Left ventricle myocardium inferior (tissue), 1 donor: ENCODE data around the gene ISG20. TPM values are rescaled to one million over a fixed set of nuclear protein-coding genes. Genes with fewer than 3 reads are reported as not detected.

Source experiments
- DNase-seq: peaks from one replicate; pipeline ENCODE4 v3.0.0-alpha.2; 2020
- H3K27ac ChIP-seq: fragments of 200-600 bp; replicated peaks from 2 replicates; pipeline ENCODE4 v1.8.0; 2021
- H3K27me3 ChIP-seq: fragments of 200-600 bp; 2 replicates; pipeline ENCODE4 v1.8.0; 2021; ENCODE audit warnings: low read depth
- H3K36me3 ChIP-seq: fragments of 200-600 bp; 2 replicates; pipeline ENCODE4 v1.8.0; 2021
- H3K4me1 ChIP-seq: fragments of 200-600 bp; 2 replicates; pipeline ENCODE4 v1.8.0; 2021
- H3K4me3 ChIP-seq: fragments of 200-600 bp; 2 replicates; pipeline ENCODE4 v1.8.0; 2021; ENCODE audit warnings: mild to moderate bottlenecking, moderate library complexity
- H3K9me3 ChIP-seq: fragments of 200-600 bp; replicated peaks from 2 replicates; pipeline ENCODE4 v1.8.0; 2021
- intact Hi-C: fragments of 100-400 bp; cut with micrococcal nuclease; formaldehyde crosslinking; loops from one replicate; pipeline ENCODE4 v1.11.0; 2022
- long read RNA-seq: library from polyadenylated mRNA; unstranded; transcript quantifications from one replicate; pipeline ENCODE4 v2.0.0, GENCODE V29; 2021
- total RNA-seq: library from RNA; stranded (reverse); fragmentation: NEBNext Ultra II Directional; extraction: Animal tissue kit (Norgen Biotek cat#: 25700); gene quantifications from one replicate; pipeline ENCODE4 v1.2.1, GENCODE V29; 2021
- TF ChIP-seq, protein P1 (sequence below): fragments of 200-600 bp; IDR thresholded peaks from 2 replicates; pipeline ENCODE4 v1.8.0; 2021; ENCODE audit warnings: antibody characterized with exemption, mild to moderate bottlenecking, borderline replicate concordance
- donor health status: DM: no; HTN: yes; CAD: no; lungs with severe emphysema.

The ISG20 gene
- total RNA-seq = 3.1 TPM
- long read RNA-seq = 0 reads

DNA sequence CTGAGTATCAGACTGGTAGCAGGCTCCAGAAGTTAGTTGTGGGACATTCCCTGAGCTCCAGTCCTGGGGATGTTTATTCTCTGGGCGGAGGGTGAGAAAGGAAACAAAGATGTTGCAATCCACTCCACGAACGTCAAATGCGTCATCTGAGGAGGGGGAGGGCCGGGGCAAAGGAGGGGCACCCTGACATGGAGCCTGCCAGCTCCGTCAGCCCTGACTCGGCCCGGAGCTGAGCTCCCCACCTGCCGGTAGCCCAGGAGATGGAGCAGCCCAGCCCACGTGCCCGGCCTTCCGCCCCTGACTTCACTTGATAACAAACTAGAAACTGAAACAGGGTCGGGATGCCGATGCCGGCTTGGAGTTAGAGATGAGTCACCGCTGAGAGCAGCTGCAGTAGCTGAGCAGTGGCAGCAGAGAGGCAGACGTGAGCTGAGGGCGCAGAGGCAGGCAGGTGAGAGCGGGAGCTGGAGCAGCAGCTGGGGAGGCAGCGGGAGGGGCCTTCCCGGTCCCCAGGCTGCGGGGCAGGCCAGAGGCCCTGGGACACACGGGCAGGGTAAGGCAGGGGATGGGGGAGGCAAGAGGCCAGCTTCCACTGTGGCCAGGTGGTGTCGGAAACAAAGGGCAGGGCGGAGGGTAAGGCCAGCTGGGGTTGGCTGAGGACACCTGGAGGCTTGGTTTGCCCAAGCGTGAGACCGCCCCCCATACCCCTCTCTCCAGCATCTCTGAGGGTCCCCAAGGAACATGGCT is at the start of gene ISG20:
Gene ISG20 (plus strand): TSS at position 391 of the 747 bp plus-strand sequence. CDS start 351 bp downstream, at position 742.
- peaks cover 6% of the 10 kb centered on the region for H3K36me3 ChIP-seq
- intact Hi-C loops = no loop called here
- H3K4me1 ChIP-seq = peaks cover 30% of the 10 kb centered on the region

DNA sequence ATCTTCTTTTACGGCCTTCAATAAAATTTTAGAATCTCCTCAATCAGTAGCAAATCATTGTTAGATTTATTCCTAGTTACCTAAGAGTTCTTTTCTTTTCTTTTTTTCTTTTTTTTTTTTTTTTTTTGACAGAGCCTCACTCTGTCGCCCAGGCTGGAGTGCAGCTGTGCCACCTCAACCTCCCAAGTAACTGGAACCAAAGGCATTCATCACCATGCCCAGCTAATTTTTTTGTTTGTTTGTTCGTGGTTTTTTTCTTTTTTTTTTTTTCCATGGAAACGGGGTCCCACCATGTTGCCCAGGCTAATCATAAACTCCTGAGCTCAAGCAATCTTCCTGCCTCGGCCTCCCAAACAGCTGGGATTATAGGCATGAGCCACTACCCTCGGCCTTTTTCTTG is 48.1 kb upstream of the ISG20 start:
- H3K36me3 ChIP-seq = no peaks in the 10 kb centered on the region
- H3K27ac ChIP-seq = no peak overlapping the region
- H3K9me3 ChIP-seq = no peaks in the 10 kb centered on the region
- H3K27me3 ChIP-seq = no peaks in the 10 kb centered on the region
- TF ChIP-seq, protein P1, sequence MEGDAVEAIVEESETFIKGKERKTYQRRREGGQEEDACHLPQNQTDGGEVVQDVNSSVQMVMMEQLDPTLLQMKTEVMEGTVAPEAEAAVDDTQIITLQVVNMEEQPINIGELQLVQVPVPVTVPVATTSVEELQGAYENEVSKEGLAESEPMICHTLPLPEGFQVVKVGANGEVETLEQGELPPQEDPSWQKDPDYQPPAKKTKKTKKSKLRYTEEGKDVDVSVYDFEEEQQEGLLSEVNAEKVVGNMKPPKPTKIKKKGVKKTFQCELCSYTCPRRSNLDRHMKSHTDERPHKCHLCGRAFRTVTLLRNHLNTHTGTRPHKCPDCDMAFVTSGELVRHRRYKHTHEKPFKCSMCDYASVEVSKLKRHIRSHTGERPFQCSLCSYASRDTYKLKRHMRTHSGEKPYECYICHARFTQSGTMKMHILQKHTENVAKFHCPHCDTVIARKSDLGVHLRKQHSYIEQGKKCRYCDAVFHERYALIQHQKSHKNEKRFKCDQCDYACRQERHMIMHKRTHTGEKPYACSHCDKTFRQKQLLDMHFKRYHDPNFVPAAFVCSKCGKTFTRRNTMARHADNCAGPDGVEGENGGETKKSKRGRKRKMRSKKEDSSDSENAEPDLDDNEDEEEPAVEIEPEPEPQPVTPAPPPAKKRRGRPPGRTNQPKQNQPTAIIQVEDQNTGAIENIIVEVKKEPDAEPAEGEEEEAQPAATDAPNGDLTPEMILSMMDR = no peak
- H3K4me3 ChIP-seq = no peak overlapping the region
- DNase-seq = no peak
- intact Hi-C loops = no loop called here
- H3K4me1 ChIP-seq = no peaks in the 10 kb centered on the region

More for the DNA sequence above, at the start of gene ISG20:
- peak within 1 kb of the TSS; percentile 67 for H3K4me3 ChIP-seq
- TF ChIP-seq, protein P1 = peak; percentile 48
- H3K27me3 ChIP-seq = no peaks in the 10 kb centered on the region
- peak within 1 kb of the TSS; percentile 91 for H3K27ac ChIP-seq
- no peaks in the 10 kb centered on the region for H3K9me3 ChIP-seq
- peak; percentile 83 for DNase-seq

DNA sequence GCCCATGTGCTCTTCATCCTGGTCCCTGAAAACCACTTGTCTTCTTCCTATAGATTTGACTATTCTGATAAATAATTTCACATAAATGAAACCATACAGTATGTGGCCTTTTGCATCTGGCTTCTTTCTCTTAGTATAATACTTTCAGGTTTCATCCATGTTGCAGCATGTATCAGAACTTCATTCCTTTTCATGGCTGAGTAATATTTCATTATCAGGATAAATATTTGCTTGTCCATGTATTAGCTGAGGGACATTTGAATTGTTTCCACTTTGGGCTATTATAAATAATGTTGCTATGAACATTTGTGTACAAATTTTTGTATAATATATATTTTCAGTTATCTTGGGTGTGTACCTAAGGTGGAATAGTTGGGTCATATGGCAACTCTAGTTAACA is 47.4 kb upstream of the ISG20 start:
- Histone ChIP-seq H3K36me3 (no peaks in the 10 kb centered on the region), H3K27ac (no peak overlapping the region), H3K4me1 (no peaks in the 10 kb centered on the region), H3K9me3 (no peaks in the 10 kb centered on the region), H3K27me3 (no peaks in the 10 kb centered on the region), H3K4me3 (no peak overlapping the region)
- TF ChIP-seq, protein P1 = no peak
- intact Hi-C loops = no loop called here
- DNase-seq = no peak

DNA sequence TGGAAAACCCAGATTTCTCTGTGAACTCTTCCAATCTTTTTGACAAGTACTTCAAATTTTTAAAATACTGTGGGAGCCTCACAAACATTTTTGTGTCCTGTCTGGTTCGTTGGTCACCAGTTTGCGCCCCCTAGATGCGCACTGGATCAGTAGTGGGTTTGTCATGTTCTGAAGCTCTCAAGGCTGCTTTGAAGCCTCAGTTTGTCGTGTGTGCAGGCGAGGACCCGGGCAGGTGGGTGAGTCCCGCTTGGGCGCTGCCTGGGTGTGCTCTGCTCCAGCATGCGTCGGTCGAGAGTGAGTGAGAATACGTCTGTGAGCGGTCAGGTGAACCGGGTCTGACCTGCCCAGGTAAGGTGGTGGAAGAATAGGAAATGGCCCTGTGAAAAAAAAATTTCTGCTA is 34.9 kb upstream of the ISG20 start:
- TF ChIP-seq, protein P1 = no peak
- no peaks in the 10 kb centered on the region for H3K9me3 ChIP-seq
- H3K36me3 ChIP-seq = no peaks in the 10 kb centered on the region
- intact Hi-C loops = no loop called here
- no peak overlapping the region for H3K27ac ChIP-seq
- H3K4me3 ChIP-seq = no peak overlapping the region
- peaks cover 70% of the 10 kb centered on the region for H3K27me3 ChIP-seq
- no peak for DNase-seq
- H3K4me1 ChIP-seq = peaks cover 21% of the 10 kb centered on the region

DNA sequence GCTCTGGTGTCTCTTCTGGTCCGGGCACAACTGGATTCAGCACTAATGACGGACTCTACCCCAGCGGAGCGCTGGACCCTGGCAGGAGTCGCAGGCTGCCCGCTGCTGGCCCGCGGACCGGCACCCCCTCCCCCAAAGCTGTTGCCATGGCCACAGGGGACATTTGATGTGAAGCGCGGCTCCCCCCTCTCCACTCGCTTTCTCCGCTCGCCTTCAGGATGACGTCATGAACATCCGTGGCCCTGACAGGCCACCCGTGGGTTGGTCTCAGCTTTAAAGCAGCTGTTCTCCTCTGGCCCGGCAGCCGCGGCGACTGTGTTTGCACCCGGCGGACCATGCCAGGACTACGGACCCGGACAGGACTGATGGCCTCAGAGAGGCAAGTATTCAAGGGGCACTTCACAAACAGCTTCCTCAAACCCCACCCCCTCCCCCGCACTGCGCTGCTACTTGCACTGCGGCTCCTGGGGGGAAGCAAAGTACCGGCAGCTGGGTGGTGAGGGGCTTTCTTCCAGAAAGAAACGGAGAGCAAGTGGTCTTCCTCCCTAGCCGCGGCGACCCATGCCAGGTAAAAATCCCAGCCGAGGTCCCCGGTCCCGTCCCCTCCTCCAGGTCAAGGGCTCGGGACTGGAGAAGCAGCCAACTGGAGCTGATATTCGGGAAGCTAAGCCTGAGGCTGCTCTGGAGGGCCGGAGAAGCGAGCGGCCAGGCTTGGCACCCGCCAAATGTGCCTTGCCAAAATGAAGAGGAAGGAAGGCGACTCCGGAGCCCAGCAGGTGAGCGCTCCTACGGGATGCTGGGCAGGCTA is 34.2 kb upstream of the ISG20 start:
- no peaks in the 10 kb centered on the region for H3K36me3 ChIP-seq
- TF ChIP-seq, protein P1 = no peak
- peaks cover 21% of the 10 kb centered on the region for H3K4me1 ChIP-seq
- peaks cover 72% of the 10 kb centered on the region for H3K27me3 ChIP-seq
- no peaks in the 10 kb centered on the region for H3K9me3 ChIP-seq
- H3K4me3 ChIP-seq = peak overlapping the region; percentile 40
- no peak for DNase-seq
- no peak overlapping the region for H3K27ac ChIP-seq
- intact Hi-C loops = no loop called here
